Measurements from ENCODE around the gene DRGX. TPM values are rescaled to one million over a fixed set of nuclear protein-coding genes. Genes with fewer than 3 reads are reported as not detected.

Gene DRGX
- total and polyA plus RNA-seq, 7 donors, result 0.04 TPM; not detected in 6

DNA sequence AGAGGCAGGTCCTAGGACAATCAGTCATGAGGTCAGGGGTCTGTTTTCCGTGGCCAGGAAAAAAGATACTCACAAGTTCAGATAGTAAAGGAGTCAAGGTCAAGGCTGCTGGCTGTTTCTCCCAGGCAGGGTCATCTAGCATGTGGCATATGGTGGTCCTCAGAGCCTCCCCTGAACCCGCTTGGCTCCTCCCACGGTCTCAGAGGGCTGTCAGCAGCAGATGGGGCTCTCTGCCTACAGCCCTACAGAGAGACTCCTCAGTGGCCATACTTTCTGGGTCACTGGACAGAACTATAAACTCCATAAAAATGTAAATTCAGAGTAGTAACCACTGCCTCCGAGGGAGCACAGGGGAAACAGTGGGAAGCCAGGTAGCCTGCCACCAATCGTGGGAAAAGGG lies 11.3 kb upstream of the DRGX start:
- H3K27me3 ChIP-seq (ENCODE audit: insufficient read depth in 3 of 3, low read length in 2 of 3), result peaks cover 0 to 12% (median 5%) of the 10 kb centered on the region in 3 donors

DNA sequence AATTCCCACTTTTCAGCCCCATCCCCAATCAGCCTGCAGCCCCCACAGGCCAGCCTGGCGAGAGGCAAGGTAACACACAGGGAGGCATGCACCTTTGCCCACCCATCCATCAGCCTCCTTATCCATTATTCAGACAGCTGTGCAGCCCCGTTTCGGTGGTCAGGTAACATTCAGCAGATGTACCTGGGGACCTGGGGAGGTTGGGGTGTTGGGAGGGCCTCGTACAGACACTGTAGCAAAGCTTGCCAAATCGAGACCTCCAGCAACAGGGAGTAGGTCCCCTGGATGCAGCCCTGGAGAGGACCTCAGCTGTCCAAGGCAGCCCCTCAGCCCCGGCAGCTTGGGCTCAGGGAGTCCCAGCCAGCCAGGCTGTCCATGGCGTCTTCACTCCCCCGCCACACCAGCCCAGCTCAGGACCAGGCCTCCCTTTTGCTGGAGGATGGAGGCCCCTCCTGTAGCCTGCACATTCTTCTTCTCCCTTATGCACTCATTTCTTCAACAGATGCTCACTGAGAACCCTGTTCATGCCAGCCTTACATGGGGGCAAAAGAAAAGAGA lies 8.5 kb upstream of the DRGX start:
- H3K27me3 ChIP-seq (ENCODE audit: insufficient read depth in 3 of 3, low read length in 2 of 3), result peaks cover 0 to 32% (median 6%) of the 10 kb centered on the region in 3 donors
- no peak for DNase-seq
- no peaks in the 10 kb centered on the region for H3K4me1 ChIP-seq
- 64 to 71% (median 66%) methylated on average over 8 of the region's 8 CpGs for WGBS, 3 donors
- H3K4me3 ChIP-seq, result no peak overlapping the region
- ATAC-seq, result no peak
- no peaks in the 10 kb centered on the region for H3K36me3 ChIP-seq (ENCODE audit: insufficient read depth in 1 of 2, low read depth in 1 of 2)
- TF ChIP-seq, protein P1, sequence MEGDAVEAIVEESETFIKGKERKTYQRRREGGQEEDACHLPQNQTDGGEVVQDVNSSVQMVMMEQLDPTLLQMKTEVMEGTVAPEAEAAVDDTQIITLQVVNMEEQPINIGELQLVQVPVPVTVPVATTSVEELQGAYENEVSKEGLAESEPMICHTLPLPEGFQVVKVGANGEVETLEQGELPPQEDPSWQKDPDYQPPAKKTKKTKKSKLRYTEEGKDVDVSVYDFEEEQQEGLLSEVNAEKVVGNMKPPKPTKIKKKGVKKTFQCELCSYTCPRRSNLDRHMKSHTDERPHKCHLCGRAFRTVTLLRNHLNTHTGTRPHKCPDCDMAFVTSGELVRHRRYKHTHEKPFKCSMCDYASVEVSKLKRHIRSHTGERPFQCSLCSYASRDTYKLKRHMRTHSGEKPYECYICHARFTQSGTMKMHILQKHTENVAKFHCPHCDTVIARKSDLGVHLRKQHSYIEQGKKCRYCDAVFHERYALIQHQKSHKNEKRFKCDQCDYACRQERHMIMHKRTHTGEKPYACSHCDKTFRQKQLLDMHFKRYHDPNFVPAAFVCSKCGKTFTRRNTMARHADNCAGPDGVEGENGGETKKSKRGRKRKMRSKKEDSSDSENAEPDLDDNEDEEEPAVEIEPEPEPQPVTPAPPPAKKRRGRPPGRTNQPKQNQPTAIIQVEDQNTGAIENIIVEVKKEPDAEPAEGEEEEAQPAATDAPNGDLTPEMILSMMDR (IDR thresholded peaks at IDR 0.05), result no peak
- no peak overlapping the region for H3K27ac ChIP-seq
- intact Hi-C loops (cut with DNase I), result loop anchor here in 1 of 2 donors (10.0 kb wide), 1 partner anchor 420 kb away; no protein-coding TSS in a partner anchor
- H3K9me3 ChIP-seq, result no peaks in the 10 kb centered on the region

More for the DNA sequence above, 11.3 kb upstream of the DRGX start:
- ATAC-seq, result peak in 1 of 4 donors; percentile 7
- Histone ChIP-seq H3K4me3 (no peak overlapping the region), H3K36me3 (ENCODE audit: insufficient read depth in 1 of 2, low read depth in 1 of 2) (no peaks in the 10 kb centered on the region), H3K4me1 (no peaks in the 10 kb centered on the region), H3K27ac (no peak overlapping the region), H3K9me3 (no peaks in the 10 kb centered on the region)
- WGBS, 3 donors, result 67 to 72% (median 70%) methylated on average over 5 of the region's 5 CpGs
- TF ChIP-seq, protein P1 (IDR thresholded peaks at IDR 0.05), result no peak
- DNase-seq, result no peak
- intact Hi-C loops (cut with DNase I), result loop anchor here (2.0 to 10.0 kb wide), 3 partner anchors 110 to 422 kb away; no protein-coding TSS in a partner anchor

DNA sequence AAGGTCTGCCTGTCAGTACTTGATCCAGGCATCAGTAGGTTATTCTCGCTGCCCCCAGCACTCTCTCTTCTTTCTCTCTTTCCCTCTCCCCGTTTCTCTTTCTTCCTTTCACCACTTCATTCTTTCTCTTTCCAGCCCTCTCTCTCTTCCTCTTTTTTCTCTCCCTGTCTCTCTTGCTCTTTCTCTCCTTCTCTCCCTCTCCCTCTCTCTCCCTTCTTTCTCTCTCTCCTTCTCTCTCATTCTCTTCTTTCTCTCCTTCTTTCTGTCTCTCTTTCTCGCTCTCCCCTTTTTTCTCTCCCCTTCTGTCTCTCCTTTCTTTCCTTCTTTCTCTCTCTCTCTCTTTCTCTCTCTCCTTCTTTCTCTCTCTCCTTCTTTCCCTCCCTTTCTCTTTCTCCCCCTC lies 7.5 kb upstream of the DRGX start:
- 56 to 72% (median 57%) methylated on average over 3 of the region's 3 CpGs for WGBS, 3 donors
- TF ChIP-seq, protein P1 (IDR thresholded peaks at IDR 0.05), result no peak
- ATAC-seq, result no peak
- Histone ChIP-seq H3K27ac (no peak overlapping the region), H3K9me3 (no peaks in the 10 kb centered on the region), H3K4me3 (no peak overlapping the region), H3K27me3 (ENCODE audit: insufficient read depth in 3 of 3, low read length in 2 of 3) (peaks cover 0 to 42% (median 6%) of the 10 kb centered on the region in 3 donors), H3K4me1 (peaks cover 3% of the 10 kb centered on the region), H3K36me3 (ENCODE audit: insufficient read depth in 1 of 2, low read depth in 1 of 2) (no peaks in the 10 kb centered on the region)
- DNase-seq, result no peak
- intact Hi-C loops (cut with DNase I), result loop anchor here in 1 of 2 donors (10.0 kb wide), 1 partner anchor 419 kb away; no protein-coding TSS in a partner anchor

DNA sequence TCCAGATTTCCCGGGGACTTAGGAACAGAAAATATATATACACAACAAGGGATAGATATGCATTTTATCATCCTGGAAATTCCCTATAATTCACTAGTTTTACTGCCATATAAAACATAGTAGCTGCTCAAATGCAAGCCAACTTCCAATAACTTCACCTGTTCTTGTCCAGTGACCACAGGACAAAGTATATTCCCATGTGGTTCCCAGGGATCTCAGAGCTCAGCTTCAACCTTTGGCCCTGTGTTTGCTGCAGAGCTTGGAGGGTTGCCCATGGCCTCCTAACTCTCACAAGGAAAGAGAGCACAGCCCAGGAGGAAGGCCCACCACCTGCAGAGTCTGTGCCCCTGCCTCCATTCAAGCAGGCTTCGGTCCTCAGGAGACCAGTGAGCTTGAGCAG lies 4.5 kb upstream of the DRGX start:
- TF ChIP-seq, protein P1 (IDR thresholded peaks at IDR 0.05), result no peak
- no peak for DNase-seq
- H3K36me3 ChIP-seq (ENCODE audit: insufficient read depth in 1 of 2, low read depth in 1 of 2), result no peaks in the 10 kb centered on the region
- peaks cover 0 to 72% (median 20%) of the 10 kb centered on the region in 3 donors for H3K27me3 ChIP-seq (ENCODE audit: insufficient read depth in 3 of 3, low read length in 2 of 3)
- 75 to 87% (median 86%) methylated on average over 2 of the region's 2 CpGs for WGBS, 3 donors
- ATAC-seq, result no peak
- H3K9me3 ChIP-seq, result no peaks in the 10 kb centered on the region
- intact Hi-C loops (cut with DNase I), result loop anchor here in 1 of 2 donors (10.0 kb wide), 1 partner anchor 416 kb away; no protein-coding TSS in a partner anchor
- H3K27ac ChIP-seq, result no peak overlapping the region
- no peak overlapping the region for H3K4me3 ChIP-seq
- peaks cover 19% of the 10 kb centered on the region for H3K4me1 ChIP-seq

Data from psoas muscle (tissue), 8 donors.